Stimulated activated naive CD8-positive, alpha-beta T cell treated with anti-CD3 and anti-CD28 coated beads, Interleukin-15, Interleukin-2, amounts not matched to agents 100 ng/mL and 50 ng/mL, for 24 hours (primary cell): Measurements from ENCODE around the gene ARVCF.

ENCODE experiments used
- H3K27ac Mint-ChIP-seq: one replicate; pipeline ENCODE4 v1.8.0; 2021; ENCODE audit warnings: mild to moderate bottlenecking, mixed read lengths
- H3K27me3 Mint-ChIP-seq: one replicate; pipeline ENCODE4 v1.8.0; 2021; ENCODE audit warnings: mixed read lengths
- H3K36me3 Mint-ChIP-seq: one replicate; pipeline ENCODE4 v1.8.0; 2021; ENCODE audit warnings: low read depth, mixed read lengths
- H3K4me1 Mint-ChIP-seq: one replicate; pipeline ENCODE4 v1.8.0; 2021; ENCODE audit warnings: low read depth, mixed read lengths
- H3K4me3 Mint-ChIP-seq: one replicate; pipeline ENCODE4 v1.8.0; 2021; ENCODE audit warnings: mild to moderate bottlenecking, mixed read lengths
- H3K9me3 Mint-ChIP-seq: one replicate; pipeline ENCODE4 v1.8.0; 2021; ENCODE audit warnings: mixed read lengths

The ARVCF gene

GRCh38 chr22:20039683-20040325 lies 23.2 kb upstream of the ARVCF start:
- H3K4me1 Mint-ChIP-seq: peaks cover 4% of the 10 kb centered on the region
- H3K36me3 Mint-ChIP-seq: peaks cover 18% of the 10 kb centered on the region
- H3K27me3 Mint-ChIP-seq: no peaks in the 10 kb centered on the region
- H3K4me3 Mint-ChIP-seq: no peak overlapping the region
- H3K9me3 Mint-ChIP-seq: no peaks in the 10 kb centered on the region
- no peak overlapping the region for H3K27ac Mint-ChIP-seq

- Mint-ChIP-seq H3K4me1 (peaks cover 8% of the 10 kb centered on the region), H3K9me3 (no peaks in the 10 kb centered on the region), H3K4me3 (no peak overlapping the region), H3K27me3 (no peaks in the 10 kb centered on the region), H3K36me3 (peaks cover 23% of the 10 kb centered on the region), H3K27ac (no peak overlapping the region)
Measured at GRCh38 chr22:20038574-20038973, 22.0 kb upstream of the ARVCF start.

- H3K36me3 Mint-ChIP-seq: peaks cover 23% of the 10 kb centered on the region
- no peaks in the 10 kb centered on the region for H3K27me3 Mint-ChIP-seq
- H3K4me3 Mint-ChIP-seq: no peak overlapping the region
- H3K9me3 Mint-ChIP-seq: no peaks in the 10 kb centered on the region
- H3K27ac Mint-ChIP-seq: peak overlapping the region; percentile 36
- peaks cover 9% of the 10 kb centered on the region for H3K4me1 Mint-ChIP-seq
Measured at GRCh38 chr22:20037419-20037818, 20.8 kb upstream of the ARVCF start.

DNA sequence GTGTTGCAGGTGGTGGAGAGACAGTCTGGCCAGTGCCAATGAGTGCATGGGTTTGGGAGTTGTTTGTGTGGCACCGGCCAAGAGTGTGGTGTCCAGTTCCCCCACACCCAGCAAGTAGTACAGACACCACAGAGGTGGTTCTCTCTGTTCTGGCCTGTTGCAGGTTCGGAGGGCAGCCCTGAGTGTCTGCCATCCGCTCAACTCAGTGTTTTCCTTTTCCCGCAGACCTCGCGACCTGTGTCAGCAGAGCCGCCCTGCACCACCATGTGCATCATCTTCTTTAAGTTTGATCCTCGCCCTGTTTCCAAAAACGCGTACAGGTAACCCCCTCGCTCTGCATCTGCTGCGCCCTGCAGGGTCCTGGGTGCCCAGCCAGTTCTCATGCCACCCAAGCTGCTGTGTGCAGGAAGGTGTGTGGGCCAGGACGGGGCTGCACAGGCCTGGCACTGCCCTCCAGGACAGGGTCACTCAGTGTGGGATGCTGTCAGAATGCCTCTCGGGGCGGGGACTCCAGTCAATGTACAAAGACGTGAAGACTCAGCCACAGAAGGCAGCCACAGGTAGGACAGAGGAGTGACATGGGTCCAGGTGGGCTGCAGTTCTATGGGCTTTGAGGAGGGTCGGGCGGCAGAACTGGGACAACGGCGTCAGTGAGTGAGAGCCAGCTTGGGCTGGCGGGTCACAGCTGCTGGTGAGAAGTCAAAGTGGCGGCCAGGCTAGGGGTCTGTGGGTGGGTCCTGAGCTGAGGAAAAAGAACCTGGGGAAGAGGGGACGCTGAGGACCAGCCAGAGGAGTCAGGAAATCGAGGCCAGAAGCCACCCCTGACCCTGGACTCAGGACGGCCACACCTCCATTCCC lies 20.1 kb upstream of the ARVCF start:
- Mint-ChIP-seq H3K9me3 (no peaks in the 10 kb centered on the region), H3K27me3 (no peaks in the 10 kb centered on the region), H3K4me3 (no peak overlapping the region), H3K36me3 (peaks cover 23% of the 10 kb centered on the region), H3K4me1 (peaks cover 14% of the 10 kb centered on the region), H3K27ac (peak overlapping the region; percentile 36)

DNA sequence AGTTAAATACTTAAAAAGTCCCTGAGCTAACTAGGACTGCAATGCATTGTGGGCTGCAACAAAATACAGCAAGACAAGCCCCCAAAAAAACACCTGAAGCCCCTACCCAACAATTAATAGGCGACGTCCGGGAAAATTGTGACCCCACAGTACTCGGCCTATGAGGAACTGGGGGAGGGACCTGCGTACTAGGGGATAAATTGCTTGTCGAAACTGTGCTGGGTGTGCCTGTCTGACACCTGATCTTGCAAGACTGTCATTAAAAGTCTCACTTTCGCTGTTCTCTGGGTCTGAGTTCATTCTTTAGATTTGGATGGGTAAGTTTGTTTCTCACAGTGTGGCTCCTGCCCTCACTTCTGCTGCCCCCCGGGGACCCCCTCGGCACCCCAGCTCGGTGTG lies 19.5 kb upstream of the ARVCF start:
- Mint-ChIP-seq H3K9me3 (no peaks in the 10 kb centered on the region), H3K4me3 (no peak overlapping the region), H3K4me1 (peaks cover 19% of the 10 kb centered on the region), H3K36me3 (peaks cover 23% of the 10 kb centered on the region), H3K27me3 (no peaks in the 10 kb centered on the region), H3K27ac (no peak overlapping the region)

DNA sequence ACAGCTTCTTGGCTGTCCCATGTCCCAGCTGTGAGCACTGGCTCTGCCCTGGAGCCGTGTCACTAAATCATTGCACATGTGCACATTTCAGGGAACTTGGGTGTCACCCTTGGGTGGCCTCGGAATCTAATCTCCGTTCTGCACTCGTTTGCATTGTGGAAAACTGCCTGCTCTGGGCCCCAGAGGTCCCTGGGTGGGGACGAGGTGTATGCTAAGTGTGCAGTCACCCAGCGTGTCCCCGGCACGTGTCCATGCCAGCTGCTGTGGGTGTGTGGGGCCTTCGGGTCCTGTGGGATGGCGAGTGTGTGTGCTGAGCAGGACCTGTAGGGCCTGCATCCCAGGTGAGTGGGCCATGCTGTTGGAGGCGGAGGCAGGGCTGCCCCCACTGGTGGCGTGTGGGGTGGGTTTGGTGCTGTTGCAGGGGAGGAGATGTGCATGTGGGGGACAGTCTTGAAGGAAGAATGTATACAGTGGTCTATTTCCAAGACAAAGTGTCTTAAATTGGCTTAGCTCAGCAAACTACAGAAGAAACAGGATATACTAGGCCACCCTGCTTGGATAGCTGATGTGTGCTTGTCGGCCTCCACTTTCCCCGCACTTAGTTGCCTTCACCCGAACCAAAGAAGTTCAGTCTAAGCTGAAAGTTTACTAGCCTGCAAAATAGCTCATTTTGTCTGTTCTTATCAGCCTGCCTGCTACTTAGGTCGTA lies 18.9 kb upstream of the ARVCF start:
- peaks cover 23% of the 10 kb centered on the region for H3K36me3 Mint-ChIP-seq
- no peak overlapping the region for H3K4me3 Mint-ChIP-seq
- H3K4me1 Mint-ChIP-seq: peaks cover 19% of the 10 kb centered on the region
- no peaks in the 10 kb centered on the region for H3K27me3 Mint-ChIP-seq
- no peak overlapping the region for H3K27ac Mint-ChIP-seq
- H3K9me3 Mint-ChIP-seq: no peaks in the 10 kb centered on the region

DNA sequence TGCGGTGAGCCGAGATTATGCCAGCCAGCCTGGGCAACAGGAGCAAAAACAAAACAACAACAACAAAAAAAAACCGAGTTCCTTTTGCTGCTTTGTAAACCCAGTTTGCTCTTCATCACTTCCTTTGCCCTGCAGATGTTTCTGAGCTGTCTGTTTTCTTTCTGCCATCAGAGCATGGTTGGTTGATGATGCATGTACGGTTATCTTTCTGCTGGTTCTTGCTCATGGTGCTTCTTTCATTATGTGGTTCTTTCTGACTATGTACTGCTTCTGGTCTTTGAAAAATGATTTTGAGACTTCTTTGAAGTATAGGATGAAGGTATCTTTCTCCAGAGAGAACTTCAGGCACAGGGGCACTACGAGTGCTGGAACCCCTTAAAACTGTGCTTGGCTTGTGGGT lies 17.5 kb upstream of the ARVCF start:
- H3K36me3 Mint-ChIP-seq: peaks cover 17% of the 10 kb centered on the region
- H3K9me3 Mint-ChIP-seq: no peaks in the 10 kb centered on the region
- no peak overlapping the region for H3K4me3 Mint-ChIP-seq
- no peaks in the 10 kb centered on the region for H3K27me3 Mint-ChIP-seq
- H3K27ac Mint-ChIP-seq: peak overlapping the region; percentile 17
- peaks cover 19% of the 10 kb centered on the region for H3K4me1 Mint-ChIP-seq

GRCh38 chr22:20033045-20033706 lies 16.6 kb upstream of the ARVCF start:
- no peak overlapping the region for H3K27ac Mint-ChIP-seq
- H3K4me1 Mint-ChIP-seq: peaks cover 19% of the 10 kb centered on the region
- no peaks in the 10 kb centered on the region for H3K27me3 Mint-ChIP-seq
- H3K36me3 Mint-ChIP-seq: peaks cover 17% of the 10 kb centered on the region
- H3K9me3 Mint-ChIP-seq: no peaks in the 10 kb centered on the region
- no peak overlapping the region for H3K4me3 Mint-ChIP-seq

DNA sequence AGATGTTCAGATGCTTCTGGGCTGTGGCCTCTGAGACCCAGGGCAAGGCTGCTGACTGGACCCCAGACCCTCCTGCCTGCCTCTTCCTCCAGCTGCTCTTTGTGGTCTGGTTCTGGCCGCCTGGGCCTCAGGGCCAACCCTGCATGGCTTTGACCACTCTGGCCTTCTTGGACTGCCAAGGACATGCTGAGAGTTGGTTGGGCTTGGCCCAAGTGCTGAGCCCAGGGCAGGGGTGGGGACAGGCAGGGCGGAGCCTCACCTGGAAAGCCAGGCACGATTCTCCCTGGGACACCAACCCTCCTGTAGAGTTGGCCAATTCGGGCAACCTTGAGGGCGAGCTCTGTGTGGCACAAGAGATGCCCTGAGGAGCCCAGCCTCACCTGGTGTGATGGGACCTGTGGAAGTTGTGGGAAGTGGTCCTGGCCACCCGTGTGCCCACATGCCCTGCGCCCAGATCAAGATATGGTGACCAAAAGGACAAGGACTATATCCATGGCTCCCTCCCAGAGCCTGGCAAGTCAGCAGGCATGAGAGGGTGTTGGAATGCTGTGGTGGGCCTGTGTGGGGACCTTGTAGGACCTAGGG lies 15.9 kb upstream of the ARVCF start:
- Mint-ChIP-seq H3K27me3 (no peaks in the 10 kb centered on the region), H3K9me3 (no peaks in the 10 kb centered on the region), H3K27ac (no peak overlapping the region), H3K36me3 (peaks cover 13% of the 10 kb centered on the region), H3K4me1 (peaks cover 16% of the 10 kb centered on the region), H3K4me3 (no peak overlapping the region)

- Mint-ChIP-seq H3K27ac (no peak overlapping the region), H3K27me3 (no peaks in the 10 kb centered on the region), H3K36me3 (peaks cover 7% of the 10 kb centered on the region), H3K9me3 (no peaks in the 10 kb centered on the region), H3K4me1 (peaks cover 15% of the 10 kb centered on the region), H3K4me3 (no peak overlapping the region)
Measured at GRCh38 chr22:20031732-20032406, 15.2 kb upstream of the ARVCF start.

GRCh38 chr22:20029550-20030225 lies 13.1 kb upstream of the ARVCF start:
- H3K36me3 Mint-ChIP-seq: peaks cover 4% of the 10 kb centered on the region
- no peak overlapping the region for H3K27ac Mint-ChIP-seq

GRCh38 chr22:20028855-20029549 lies 12.4 kb upstream of the ARVCF start:
- Mint-ChIP-seq H3K9me3 (no peaks in the 10 kb centered on the region), H3K27me3 (no peaks in the 10 kb centered on the region), H3K27ac (no peak overlapping the region), H3K4me3 (no peak overlapping the region), H3K36me3 (peaks cover under 1% of the 10 kb centered on the region), H3K4me1 (peaks cover 16% of the 10 kb centered on the region)

More at GRCh38 chr22:20029550-20030225, 13.1 kb upstream of the ARVCF start:
- no peaks in the 10 kb centered on the region for H3K27me3 Mint-ChIP-seq
- H3K9me3 Mint-ChIP-seq: no peaks in the 10 kb centered on the region
- peaks cover 20% of the 10 kb centered on the region for H3K4me1 Mint-ChIP-seq
- H3K4me3 Mint-ChIP-seq: no peak overlapping the region
